WI38 (cell line): ENCODE data around the gene C10orf95.

ENCODE experiments used
- H3K4me3 ChIP-seq: 2 replicates; pipeline ENCODE4 v1.5.1; 2011; ENCODE audit warnings: low read depth, mild to moderate bottlenecking, control low read depth, low read length
- TF ChIP-seq, protein P1 (sequence below): IDR thresholded peaks from 2 replicates; pipeline ENCODE4 v1.5.1; 2012; ENCODE audit warnings: low read depth, mild to moderate bottlenecking, control low read depth, low read length

The C10orf95 gene

DNA sequence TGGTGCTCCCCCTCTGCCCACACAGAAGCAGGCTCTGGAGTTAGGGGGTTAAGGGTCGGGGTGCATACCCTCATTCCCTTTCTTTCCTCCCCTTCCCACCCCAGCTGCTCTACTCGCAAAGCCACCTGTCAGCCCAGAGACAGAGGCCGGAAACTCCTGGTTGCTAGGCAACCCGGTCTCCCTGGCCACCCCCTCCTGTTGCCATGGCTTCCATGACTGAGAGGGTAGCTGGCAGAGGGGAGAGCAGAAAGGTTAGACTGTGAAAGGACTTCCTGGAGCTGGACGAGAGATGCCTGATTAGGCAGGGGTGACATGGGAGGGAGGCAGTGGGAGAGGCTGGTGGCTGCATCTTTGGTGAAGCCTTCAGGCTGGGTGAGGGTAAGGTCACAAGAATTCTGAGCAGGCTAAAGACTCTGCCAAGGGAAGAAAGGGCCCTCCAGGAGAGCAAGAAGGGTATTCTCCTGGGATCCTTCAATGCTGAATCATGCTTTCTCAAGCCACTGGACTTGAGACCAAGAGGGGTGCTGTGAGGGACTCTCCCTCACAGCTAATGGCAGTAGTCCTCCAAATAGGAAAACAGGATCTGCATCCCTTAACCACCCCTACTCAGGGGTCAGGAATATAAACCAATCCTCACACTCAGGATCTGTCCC is 38.2 kb downstream of the C10orf95 start:
- H3K4me3 ChIP-seq = no peak overlapping the region
- TF ChIP-seq, protein P1, sequence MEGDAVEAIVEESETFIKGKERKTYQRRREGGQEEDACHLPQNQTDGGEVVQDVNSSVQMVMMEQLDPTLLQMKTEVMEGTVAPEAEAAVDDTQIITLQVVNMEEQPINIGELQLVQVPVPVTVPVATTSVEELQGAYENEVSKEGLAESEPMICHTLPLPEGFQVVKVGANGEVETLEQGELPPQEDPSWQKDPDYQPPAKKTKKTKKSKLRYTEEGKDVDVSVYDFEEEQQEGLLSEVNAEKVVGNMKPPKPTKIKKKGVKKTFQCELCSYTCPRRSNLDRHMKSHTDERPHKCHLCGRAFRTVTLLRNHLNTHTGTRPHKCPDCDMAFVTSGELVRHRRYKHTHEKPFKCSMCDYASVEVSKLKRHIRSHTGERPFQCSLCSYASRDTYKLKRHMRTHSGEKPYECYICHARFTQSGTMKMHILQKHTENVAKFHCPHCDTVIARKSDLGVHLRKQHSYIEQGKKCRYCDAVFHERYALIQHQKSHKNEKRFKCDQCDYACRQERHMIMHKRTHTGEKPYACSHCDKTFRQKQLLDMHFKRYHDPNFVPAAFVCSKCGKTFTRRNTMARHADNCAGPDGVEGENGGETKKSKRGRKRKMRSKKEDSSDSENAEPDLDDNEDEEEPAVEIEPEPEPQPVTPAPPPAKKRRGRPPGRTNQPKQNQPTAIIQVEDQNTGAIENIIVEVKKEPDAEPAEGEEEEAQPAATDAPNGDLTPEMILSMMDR = no peak

DNA sequence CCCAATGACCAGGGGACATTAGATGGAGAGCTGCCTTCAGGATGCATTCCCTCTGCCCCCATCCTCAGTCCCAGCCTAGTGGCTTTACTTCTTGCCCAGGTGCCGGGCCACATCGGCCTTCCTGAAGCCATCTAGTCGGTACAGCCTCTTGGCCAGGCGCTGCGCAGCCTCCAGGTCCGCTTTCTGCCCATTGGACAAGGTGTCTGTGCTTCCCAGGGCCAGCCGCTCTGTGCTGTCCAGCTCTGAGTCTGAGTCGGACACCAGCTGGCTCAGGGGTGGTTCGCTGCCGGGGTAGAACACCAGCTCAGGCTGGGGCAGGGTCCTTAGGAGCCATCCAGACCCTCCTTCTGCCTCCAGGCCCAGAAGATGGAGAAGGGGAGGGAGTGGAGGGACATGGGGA is 39.0 kb downstream of the C10orf95 start:
- TF ChIP-seq, protein P1 = no peak
- no peak overlapping the region for H3K4me3 ChIP-seq

DNA sequence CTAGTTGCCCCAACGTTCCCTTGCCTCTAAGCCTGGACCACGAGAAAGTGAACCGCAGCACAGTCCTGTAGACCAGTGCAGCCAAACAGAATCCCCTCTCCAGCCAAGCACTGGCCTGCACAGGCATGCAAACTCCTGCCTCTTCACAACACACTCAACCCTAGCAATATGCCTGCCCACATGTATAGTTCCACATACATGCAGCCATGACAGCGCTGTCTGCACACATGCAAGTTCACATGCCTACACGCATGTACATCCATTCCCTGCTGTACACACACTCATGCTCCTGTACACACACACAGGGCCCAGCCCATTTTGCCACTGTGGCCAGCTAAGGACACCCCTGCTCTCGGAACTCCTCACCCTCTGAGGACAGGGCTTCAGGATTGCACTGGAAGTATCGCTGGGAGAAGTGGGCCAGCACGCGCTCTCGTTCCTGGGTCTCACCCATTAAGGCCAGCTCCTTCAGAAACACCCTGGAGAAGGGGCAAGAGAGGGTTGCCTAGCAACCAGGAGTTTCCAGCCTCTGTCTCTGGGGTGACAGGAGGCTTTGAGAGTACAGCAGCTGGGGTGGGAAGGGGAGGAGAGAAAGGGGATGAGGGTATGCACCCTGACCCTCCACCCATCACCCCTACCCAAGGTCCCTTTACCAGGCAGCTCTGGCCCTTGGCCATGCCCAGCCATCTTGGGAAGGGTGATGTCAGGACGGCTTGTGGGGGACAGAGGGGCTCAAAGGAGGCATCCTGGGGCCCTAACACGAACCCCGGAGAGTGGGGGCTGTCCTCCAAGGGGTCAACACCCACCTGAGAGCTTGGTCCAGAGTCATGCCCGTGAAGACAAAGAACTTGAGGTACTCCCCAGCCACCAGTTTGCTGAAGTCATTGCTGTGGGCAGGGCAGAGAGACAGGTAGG is 39.7 kb downstream of the C10orf95 start:
- TF ChIP-seq, protein P1 = no peak
- no peak overlapping the region for H3K4me3 ChIP-seq

DNA sequence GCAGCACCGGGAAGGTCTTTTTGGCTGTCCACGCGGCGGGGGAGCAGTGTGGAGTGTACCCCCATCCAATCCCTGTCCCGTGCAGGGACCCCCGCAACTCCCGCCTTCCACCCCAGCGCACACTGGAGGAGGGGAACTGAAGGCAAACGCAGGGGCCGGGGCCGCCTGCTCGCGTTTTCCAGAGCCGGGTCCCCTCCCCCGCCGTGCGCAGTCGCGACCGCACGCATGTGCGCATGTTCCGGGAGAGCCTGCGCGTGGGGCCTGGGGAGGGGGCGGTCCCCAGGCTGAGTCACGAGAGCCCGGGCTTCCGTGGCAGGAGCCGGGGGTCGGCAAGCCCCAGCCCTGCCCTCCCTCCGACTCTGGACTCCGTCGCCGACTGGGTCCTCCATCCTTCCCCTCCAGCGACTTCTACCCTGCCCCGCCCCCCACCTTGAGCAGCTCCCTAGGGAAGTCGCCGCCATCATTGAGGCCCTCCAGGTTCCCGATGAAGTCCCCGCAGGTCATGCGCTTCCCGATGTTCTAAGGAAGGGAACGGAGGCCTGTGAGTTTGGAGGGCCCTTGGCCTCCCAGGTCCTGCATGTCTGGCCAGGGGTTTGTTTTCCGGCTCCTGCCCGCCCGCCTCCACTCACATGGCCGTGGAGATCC is 40.8 kb downstream of the C10orf95 start:
- peak overlapping the region; percentile 33 for H3K4me3 ChIP-seq
- TF ChIP-seq, protein P1 = no peak

DNA sequence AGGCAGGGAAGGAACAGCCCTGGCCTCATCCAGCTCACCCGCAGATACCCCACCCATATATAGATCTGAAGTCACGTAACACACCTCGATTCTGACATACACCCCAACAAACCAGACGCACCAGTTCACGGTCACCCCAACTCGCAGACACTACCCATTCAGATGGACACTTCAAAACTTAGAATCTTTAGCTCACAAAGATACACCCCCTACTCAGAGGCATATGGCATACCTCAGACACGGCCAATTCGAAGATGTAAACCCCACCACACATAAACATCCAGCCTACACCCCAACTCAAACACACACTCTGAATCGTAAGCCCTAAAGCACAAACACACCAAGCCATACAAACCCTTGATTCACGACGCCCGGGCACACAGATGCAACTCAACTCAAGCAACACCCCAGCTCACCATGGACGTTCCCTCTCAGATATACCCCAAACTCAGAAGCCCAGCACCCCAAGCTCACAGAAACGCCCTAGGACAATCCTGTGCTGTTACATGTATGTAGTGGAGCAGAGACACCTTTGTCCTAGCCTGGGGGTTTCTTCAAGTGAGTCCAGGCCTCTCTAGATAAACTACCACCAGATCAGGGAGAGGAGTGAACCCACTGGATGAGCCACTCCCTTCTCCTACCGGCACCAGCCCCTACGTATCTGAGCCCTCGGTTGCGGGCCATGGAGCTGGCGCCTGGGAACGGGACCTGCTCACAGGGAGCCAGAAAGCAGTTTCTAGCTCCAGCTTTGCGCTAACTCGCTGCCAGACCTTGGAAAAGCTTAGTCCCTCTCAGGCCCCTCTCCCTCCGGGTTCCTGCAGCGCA is 41.5 kb downstream of the C10orf95 start:
- TF ChIP-seq, protein P1 = no peak
- peak overlapping the region; percentile 33 for H3K4me3 ChIP-seq

DNA sequence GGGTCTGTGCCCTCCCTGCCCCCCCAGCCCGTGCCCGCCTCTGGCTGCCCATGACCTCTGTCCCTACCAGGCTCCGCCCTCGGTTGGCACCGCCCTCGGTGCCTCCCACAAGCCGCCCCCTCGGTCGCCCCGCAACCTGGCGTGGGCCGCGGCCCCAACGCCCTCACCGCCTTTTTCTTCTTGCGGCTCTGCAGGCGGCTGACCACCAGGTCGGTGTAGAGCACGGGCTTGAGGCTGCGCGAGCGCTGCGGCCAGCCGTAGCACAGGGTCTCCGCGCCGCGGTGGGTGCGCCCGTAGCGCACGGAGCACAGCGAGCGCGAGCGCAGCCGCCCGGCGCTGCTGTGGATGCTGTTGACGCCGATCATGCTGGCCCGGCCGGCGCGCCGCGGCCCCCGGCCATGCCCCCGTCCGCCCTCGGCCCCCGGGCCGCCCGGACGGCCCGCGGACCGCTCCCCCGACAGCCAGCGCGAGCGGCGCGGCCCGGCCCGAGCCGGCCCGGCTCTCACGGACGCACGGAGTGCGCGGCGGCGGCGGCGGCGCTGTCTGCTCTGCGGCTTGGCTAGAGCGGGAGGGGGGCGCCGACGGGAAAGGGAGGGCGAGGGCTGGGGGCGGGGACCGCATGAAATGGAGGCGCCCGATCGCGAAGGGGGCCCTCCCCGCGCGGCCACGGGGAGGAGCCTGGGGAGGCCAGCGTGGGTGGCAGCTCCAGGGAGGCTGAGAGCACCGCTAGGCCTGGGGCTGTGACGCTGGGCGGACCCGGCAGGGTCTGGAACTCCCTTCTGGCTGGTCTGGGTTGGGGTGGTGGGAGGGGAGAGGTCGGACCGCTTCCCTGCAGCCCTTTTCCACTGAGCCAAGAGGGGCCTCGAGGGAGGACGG is 42.4 kb downstream of the C10orf95 start:
- TF ChIP-seq, protein P1 = no peak
- H3K4me3 ChIP-seq = peak overlapping the region; percentile 46
